GM23338 (cell line): ENCODE measurements around the gene ZNF784. TPM values are rescaled to one million over a fixed set of nuclear protein-coding genes. Genes with fewer than 3 reads are reported as not detected.
"Not testable (repeated sequence)": the region's sequence is repeated elsewhere in the genome, so short reads cannot be mapped to it uniquely, and the experiment has no call there.

ENCODE experiments used
- ATAC-seq: fragments of 200-7000 bp; cut with Tn5 transposase; 3 replicates; pipeline ENCODE4 v1.9.1; 2020
- DNase-seq: peaks from one replicate; pipeline ENCODE4 v3.0.0-alpha.2; 2015; ENCODE audit warnings: low spot score
- H2AFZ ChIP-seq: fragments of 200-600 bp; sonication (generic); 2 replicates; pipeline ENCODE4 v1.8.0; 2016; ENCODE audit warnings: antibody characterized with exemption, mild to moderate bottlenecking, moderate library complexity
- H3F3A ChIP-seq: fragments of 200-600 bp; sonication (generic); replicated peaks from 2 replicates; pipeline ENCODE4 v1.8.0; 2017; ENCODE audit warnings: antibody characterized with exemption, mixed run types, low read depth
- H3K27ac ChIP-seq: fragments of 200-600 bp; sonication (generic); 2 replicates; pipeline ENCODE4 v1.6.1; 2016; ENCODE audit warnings: low read depth
- H3K27me3 ChIP-seq: fragments of 200-600 bp; sonication (generic); 2 replicates; pipeline ENCODE4 v1.8.0; 2016; ENCODE audit warnings: mild to moderate bottlenecking, mixed run types, moderate library complexity; ENCODE audit not compliant: insufficient read depth
- H3K36me3 ChIP-seq: fragments of 200-600 bp; sonication (generic); 2 replicates; pipeline ENCODE4 v1.8.0; 2016; ENCODE audit warnings: mild to moderate bottlenecking; ENCODE audit not compliant: insufficient read depth
- H3K4me1 ChIP-seq: fragments of 200-600 bp; sonication (generic); 2 replicates; pipeline ENCODE4 v1.8.0; 2016; ENCODE audit warnings: mild to moderate bottlenecking, moderate library complexity; ENCODE audit not compliant: insufficient read depth
- H3K4me2 ChIP-seq: fragments of 200-600 bp; sonication (generic); 2 replicates; pipeline ENCODE4 v1.7.1; 2017; ENCODE audit warnings: mixed run types
- H3K4me3 ChIP-seq: fragments of 200-600 bp; sonication (generic); 2 replicates; pipeline ENCODE4 v1.6.1; 2016; ENCODE audit warnings: mixed run types
- H3K79me2 ChIP-seq: fragments of 200-600 bp; sonication (generic); replicated peaks from 2 replicates; pipeline ENCODE4 v1.8.0; 2017; ENCODE audit warnings: mild to moderate bottlenecking; ENCODE audit not compliant: insufficient read depth
- H3K9me2 ChIP-seq: fragments of 200-600 bp; sonication (generic); 2 replicates; pipeline ENCODE4 v1.8.0; 2017; ENCODE audit not compliant: insufficient read depth
- H4K20me1 ChIP-seq: fragments of 200-600 bp; sonication (generic); replicated peaks from 2 replicates; pipeline ENCODE4 v1.8.0; 2017; ENCODE audit warnings: mild to moderate bottlenecking; ENCODE audit not compliant: insufficient read depth
- H3K27ac Mint-ChIP-seq: 2 replicates; pipeline ENCODE4 v1.8.0; 2020; ENCODE audit warnings: inconsistent platforms, mild to moderate bottlenecking, moderate library complexity, mixed read lengths
- H3K27me3 Mint-ChIP-seq: 3 replicates; pipeline ENCODE4 v1.8.0; 2022; ENCODE audit warnings: low read depth, mild to moderate bottlenecking, moderate library complexity, mixed read lengths, inconsistent platforms; ENCODE audit not compliant: insufficient read depth, poor library complexity
- H3K36me3 Mint-ChIP-seq: 3 replicates; pipeline ENCODE4 v1.8.0; 2021; ENCODE audit warnings: low read depth, mild to moderate bottlenecking, inconsistent platforms, moderate library complexity, mixed read lengths
- H3K4me1 Mint-ChIP-seq: 3 replicates; pipeline ENCODE4 v1.8.0; 2020; ENCODE audit warnings: mild to moderate bottlenecking, inconsistent platforms, mixed read lengths
- H3K4me3 Mint-ChIP-seq: 3 replicates; pipeline ENCODE4 v1.8.0; 2021; ENCODE audit warnings: moderate library complexity, mild to moderate bottlenecking, inconsistent platforms, mixed read lengths
- H3K9me3 Mint-ChIP-seq: 3 replicates; pipeline ENCODE4 v1.8.0; 2020; ENCODE audit warnings: moderate library complexity, mild to moderate bottlenecking, inconsistent platforms, mixed read lengths
- CREB1 ChIP-seq: fragments of 250-450 bp; sonication (Bioruptor Pico); IDR thresholded peaks from 2 replicates; pipeline ENCODE4 v1.5.0; 2020; ENCODE audit warnings: low read depth, mild to moderate bottlenecking, moderate library complexity
- EZH2 ChIP-seq: fragments of 200-600 bp; sonication (generic); IDR thresholded peaks from one replicate; pipeline ENCODE4 v1.8.0; 2017; ENCODE audit warnings: antibody characterized with exemption, mild to moderate bottlenecking, low read depth; ENCODE audit not compliant: unreplicated experiment
- ZNF114 ChIP-seq: fragments of 250-450 bp; sonication (Bioruptor Pico); IDR thresholded peaks from 2 replicates; pipeline ENCODE4 v1.5.0; 2020; ENCODE audit warnings: mild to moderate bottlenecking, moderate library complexity
- polyA plus RNA-seq: library from polyadenylated mRNA; unstranded; fragments of >200 nt; fragmentation: Nextera tagmentation; extraction: Ambion mirVana; gene quantifications from 2 replicates; pipeline ENCODE4 v1.2.1, GENCODE V29; 2016
- total RNA-seq: library from RNA; depleted of rRNA; stranded (reverse); fragments of >200 nt; shearing (Covaris generic); gene quantifications from 2 replicates; pipeline ENCODE4 v1.2.3, GENCODE V29; 2014
- TF ChIP-seq, protein P1 (sequence below): IDR thresholded peaks from one replicate; pipeline ENCODE4 v1.6.1; 2018; ENCODE audit warnings: antibody characterized with exemption; ENCODE audit not compliant: unreplicated experiment
- TF ChIP-seq, protein P2 (sequence below): IDR thresholded peaks from 2 replicates; pipeline ENCODE4 v1.6.1; 2016; ENCODE audit warnings: antibody characterized with exemption

The ZNF784 gene
- total and polyA plus RNA-seq, 2 experiments from 2014 or later: 1.5 to 6.7 TPM

GRCh38 chr19:55584871-55585270, 39.5 kb downstream of the ZNF784 start (continued):
- TF ChIP-seq, protein P1, sequence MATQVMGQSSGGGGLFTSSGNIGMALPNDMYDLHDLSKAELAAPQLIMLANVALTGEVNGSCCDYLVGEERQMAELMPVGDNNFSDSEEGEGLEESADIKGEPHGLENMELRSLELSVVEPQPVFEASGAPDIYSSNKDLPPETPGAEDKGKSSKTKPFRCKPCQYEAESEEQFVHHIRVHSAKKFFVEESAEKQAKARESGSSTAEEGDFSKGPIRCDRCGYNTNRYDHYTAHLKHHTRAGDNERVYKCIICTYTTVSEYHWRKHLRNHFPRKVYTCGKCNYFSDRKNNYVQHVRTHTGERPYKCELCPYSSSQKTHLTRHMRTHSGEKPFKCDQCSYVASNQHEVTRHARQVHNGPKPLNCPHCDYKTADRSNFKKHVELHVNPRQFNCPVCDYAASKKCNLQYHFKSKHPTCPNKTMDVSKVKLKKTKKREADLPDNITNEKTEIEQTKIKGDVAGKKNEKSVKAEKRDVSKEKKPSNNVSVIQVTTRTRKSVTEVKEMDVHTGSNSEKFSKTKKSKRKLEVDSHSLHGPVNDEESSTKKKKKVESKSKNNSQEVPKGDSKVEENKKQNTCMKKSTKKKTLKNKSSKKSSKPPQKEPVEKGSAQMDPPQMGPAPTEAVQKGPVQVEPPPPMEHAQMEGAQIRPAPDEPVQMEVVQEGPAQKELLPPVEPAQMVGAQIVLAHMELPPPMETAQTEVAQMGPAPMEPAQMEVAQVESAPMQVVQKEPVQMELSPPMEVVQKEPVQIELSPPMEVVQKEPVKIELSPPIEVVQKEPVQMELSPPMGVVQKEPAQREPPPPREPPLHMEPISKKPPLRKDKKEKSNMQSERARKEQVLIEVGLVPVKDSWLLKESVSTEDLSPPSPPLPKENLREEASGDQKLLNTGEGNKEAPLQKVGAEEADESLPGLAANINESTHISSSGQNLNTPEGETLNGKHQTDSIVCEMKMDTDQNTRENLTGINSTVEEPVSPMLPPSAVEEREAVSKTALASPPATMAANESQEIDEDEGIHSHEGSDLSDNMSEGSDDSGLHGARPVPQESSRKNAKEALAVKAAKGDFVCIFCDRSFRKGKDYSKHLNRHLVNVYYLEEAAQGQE: no peak
- TF ChIP-seq ZNF114 (CRISPR knock-in tag) (no peak), EZH2 (no peak), CREB1 (CRISPR knock-in tag) (no peak)
- TF ChIP-seq, protein P2, sequence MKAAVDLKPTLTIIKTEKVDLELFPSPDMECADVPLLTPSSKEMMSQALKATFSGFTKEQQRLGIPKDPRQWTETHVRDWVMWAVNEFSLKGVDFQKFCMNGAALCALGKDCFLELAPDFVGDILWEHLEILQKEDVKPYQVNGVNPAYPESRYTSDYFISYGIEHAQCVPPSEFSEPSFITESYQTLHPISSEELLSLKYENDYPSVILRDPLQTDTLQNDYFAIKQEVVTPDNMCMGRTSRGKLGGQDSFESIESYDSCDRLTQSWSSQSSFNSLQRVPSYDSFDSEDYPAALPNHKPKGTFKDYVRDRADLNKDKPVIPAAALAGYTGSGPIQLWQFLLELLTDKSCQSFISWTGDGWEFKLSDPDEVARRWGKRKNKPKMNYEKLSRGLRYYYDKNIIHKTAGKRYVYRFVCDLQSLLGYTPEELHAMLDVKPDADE: no peak

DNA sequence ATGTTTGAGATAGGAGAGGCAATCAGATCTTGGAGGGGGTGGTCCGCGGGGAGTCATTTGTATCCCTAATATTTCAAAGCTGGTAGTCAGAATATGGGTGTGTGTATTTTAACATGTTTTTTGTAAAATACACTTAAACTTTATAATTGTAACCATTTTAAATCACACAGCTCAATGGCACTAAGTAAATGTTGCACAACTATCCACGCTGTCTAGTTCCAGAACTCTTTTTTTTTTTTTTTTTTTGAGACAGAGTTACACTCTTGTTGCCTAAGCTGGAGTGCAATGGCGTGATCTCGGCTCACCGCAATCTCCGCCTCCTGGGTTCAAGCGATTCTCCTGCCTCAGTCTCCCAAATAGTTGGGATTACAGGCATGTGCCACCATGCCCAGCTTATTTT, 40.5 kb downstream of the ZNF784 start:
- H3K79me2 ChIP-seq: peaks cover 13% of the 10 kb centered on the region; the same call in 1 of the 2 replicates
- not testable (repeated sequence) for H3K27me3 ChIP-seq, H3K4me2 ChIP-seq, H3K9me2 ChIP-seq, H3K36me3 Mint-ChIP-seq, DNase-seq, H3K4me3 Mint-ChIP-seq, H3K36me3 ChIP-seq, H3K9me3 Mint-ChIP-seq, H3K4me3 ChIP-seq, H3K27ac Mint-ChIP-seq, H2AFZ ChIP-seq, ATAC-seq, H4K20me1 ChIP-seq, H3K27ac ChIP-seq
- peaks cover 14% of the 10 kb centered on the region for H3K4me1 ChIP-seq
- peaks cover 23% of the 10 kb centered on the region for H3K4me1 Mint-ChIP-seq
- peaks cover 25% of the 10 kb centered on the region for H3K27me3 Mint-ChIP-seq
- H3F3A ChIP-seq: peaks cover 23% of the 10 kb centered on the region

- not testable (repeated sequence) for H3K27ac ChIP-seq, H3K4me3 Mint-ChIP-seq, H3K4me3 ChIP-seq, DNase-seq, H2AFZ ChIP-seq, H3K9me2 ChIP-seq, H3K9me3 Mint-ChIP-seq, H4K20me1 ChIP-seq, ATAC-seq, H3K36me3 ChIP-seq, H3K27me3 ChIP-seq, H3K4me2 ChIP-seq, H3K27ac Mint-ChIP-seq
- peaks cover 21% of the 10 kb centered on the region for H3K4me1 Mint-ChIP-seq
- H3K79me2 ChIP-seq: peaks cover 13% of the 10 kb centered on the region; the same call in 1 of the 2 replicates
- H3F3A ChIP-seq: peaks cover 23% of the 10 kb centered on the region
- peaks cover 14% of the 10 kb centered on the region for H3K4me1 ChIP-seq
- H3K27me3 Mint-ChIP-seq: peaks cover 23% of the 10 kb centered on the region
- peaks cover 10% of the 10 kb centered on the region for H3K36me3 Mint-ChIP-seq
These were observed 42.1 kb downstream of the ZNF784 start for GRCh38 chr19:55582284-55582683.
